Spleen (tissue), 7 donors: Measurements from ENCODE around the gene NDST3.

ENCODE experiments used
- POLR2A ChIP-seq, 3 donors: fragments of 450-650 bp; IDR thresholded peaks; one replicate each; pipeline ENCODE4 v1.5.1; 2017; ENCODE audit warnings: antibody characterized with exemption in 3 of 3, mild to moderate bottlenecking in 1 of 3
- POLR2AphosphoS5 ChIP-seq, 3 donors: sonication (generic); formaldehyde crosslinking; IDR thresholded peaks; one replicate each; pipeline ENCODE4 v1.5.1; 2017; ENCODE audit warnings: antibody characterized with exemption in 3 of 3
- TF ChIP-seq, protein P1 (sequence below), 11 experiments: fragments of 200-600 bp in 7 of 11; fragments of 450-650 bp in 4 of 11; sonication (generic) in 4 of 11; IDR thresholded peaks in 8 of 11; conservative IDR thresholded peaks in 3 of 11; 1 replicate in 7 of 11; 2 replicates in 4 of 11; pipeline versions ENCODE4 v1.4.0 to v1.8.0; 2016 to 2021; ENCODE audit warnings: antibody characterized with exemption in 11 of 11, inconsistent platforms in 4 of 11, mild to moderate bottlenecking in 1 of 11
- donor health status: DM: no; HTN: no; CAD: no; lungs with moderate emphysema.
- donor health status: DM: no; HTN: no; CAD: no.
- donor health status: DM: no; HTN: no; CAD: no.

DNA sequence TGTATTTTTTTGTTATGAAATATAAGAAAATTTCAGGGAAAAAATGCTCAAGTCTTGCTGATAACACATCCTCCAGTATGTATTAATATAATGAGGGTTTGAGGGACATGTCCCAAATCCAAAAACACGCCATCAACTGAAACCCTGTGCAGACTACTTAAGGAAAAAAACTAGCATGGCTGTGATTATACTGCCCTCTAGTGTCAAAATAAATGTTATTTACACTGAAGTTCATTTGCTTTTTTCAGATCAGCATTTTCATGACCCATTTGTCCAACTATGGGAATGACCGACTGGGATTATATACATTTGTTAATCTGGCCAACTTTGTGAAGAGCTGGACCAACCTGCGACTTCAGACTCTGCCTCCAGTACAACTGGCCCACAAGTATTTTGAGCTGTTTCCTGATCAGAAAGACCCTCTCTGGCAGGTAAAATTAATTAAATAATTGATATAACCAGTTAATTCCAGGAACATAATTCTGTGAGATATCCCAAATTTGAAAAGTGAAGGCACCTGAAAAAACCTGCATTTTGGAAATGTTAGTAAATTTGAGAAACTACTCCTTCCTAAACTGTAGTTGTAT is 190.1 kb downstream of the NDST3 start:
- TF ChIP-seq POLR2AphosphoS5 (IDR thresholded peaks at IDR 0.05) (no peak), POLR2A (IDR thresholded peaks at IDR 0.05) (no peak)
- TF ChIP-seq, protein P1, sequence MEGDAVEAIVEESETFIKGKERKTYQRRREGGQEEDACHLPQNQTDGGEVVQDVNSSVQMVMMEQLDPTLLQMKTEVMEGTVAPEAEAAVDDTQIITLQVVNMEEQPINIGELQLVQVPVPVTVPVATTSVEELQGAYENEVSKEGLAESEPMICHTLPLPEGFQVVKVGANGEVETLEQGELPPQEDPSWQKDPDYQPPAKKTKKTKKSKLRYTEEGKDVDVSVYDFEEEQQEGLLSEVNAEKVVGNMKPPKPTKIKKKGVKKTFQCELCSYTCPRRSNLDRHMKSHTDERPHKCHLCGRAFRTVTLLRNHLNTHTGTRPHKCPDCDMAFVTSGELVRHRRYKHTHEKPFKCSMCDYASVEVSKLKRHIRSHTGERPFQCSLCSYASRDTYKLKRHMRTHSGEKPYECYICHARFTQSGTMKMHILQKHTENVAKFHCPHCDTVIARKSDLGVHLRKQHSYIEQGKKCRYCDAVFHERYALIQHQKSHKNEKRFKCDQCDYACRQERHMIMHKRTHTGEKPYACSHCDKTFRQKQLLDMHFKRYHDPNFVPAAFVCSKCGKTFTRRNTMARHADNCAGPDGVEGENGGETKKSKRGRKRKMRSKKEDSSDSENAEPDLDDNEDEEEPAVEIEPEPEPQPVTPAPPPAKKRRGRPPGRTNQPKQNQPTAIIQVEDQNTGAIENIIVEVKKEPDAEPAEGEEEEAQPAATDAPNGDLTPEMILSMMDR (IDR thresholded peaks at IDR 0.05 in 8 of 11, conservative IDR thresholded peaks at IDR 0.05 in 3 of 11): peak in 8 of 11 experiments; percentile 23 to 57 (median 48)
